Inferior parietal cortex (tissue), 1 donor: Measurements from ENCODE around the gene PCBP3.
"Not testable (repeated sequence)": the region's sequence is repeated elsewhere in the genome, so short reads cannot be mapped to it uniquely, and the experiment has no call there.

ENCODE experiments used
- DNase-seq: peaks from one replicate; pipeline ENCODE4 v3.0.0-alpha.2; 2016; ENCODE audit errors: extremely low spot score

The PCBP3 gene

GRCh38 chr21:45945868-45946210 lies 302.3 kb downstream of the PCBP3 start:
- DNase-seq, result no peak

- no peak for DNase-seq
These were observed 303.8 kb downstream of the PCBP3 start for GRCh38 chr21:45947296-45947695.

- DNase-seq, result no peak
These were observed 304.3 kb downstream of the PCBP3 start for GRCh38 chr21:45947716-45948255.

- no peak for DNase-seq
These were observed 305.1 kb downstream of the PCBP3 start for GRCh38 chr21:45948576-45949141.

- DNase-seq, result no peak
These were observed 306.6 kb downstream of the PCBP3 start for GRCh38 chr21:45949928-45950739.

- DNase-seq, result no peak
These were observed 307.4 kb downstream of the PCBP3 start for GRCh38 chr21:45950740-45951515.

- no peak for DNase-seq
These were observed 308.2 kb downstream of the PCBP3 start for GRCh38 chr21:45951676-45952075.

- DNase-seq, result not testable (repeated sequence)
These were observed 309.0 kb downstream of the PCBP3 start for GRCh38 chr21:45952527-45952926.

GRCh38 chr21:45952974-45953373 lies 309.4 kb downstream of the PCBP3 start:
- no peak for DNase-seq

- no peak for DNase-seq
These were observed 310.7 kb downstream of the PCBP3 start for GRCh38 chr21:45954261-45954660.

GRCh38 chr21:45954921-45955320 lies 311.4 kb downstream of the PCBP3 start:
- no peak for DNase-seq

- DNase-seq, result no peak
These were observed 314.0 kb downstream of the PCBP3 start for GRCh38 chr21:45957551-45957950.

- no peak for DNase-seq
These were observed 314.6 kb downstream of the PCBP3 start for GRCh38 chr21:45957981-45958600.

GRCh38 chr21:45959182-45959581 lies 315.7 kb downstream of the PCBP3 start:
- DNase-seq, result no peak

- DNase-seq, result no peak
These were observed 316.4 kb downstream of the PCBP3 start for GRCh38 chr21:45959779-45960390.

GRCh38 chr21:45961408-45961807 lies 317.9 kb downstream of the PCBP3 start:
- DNase-seq, result not testable (repeated sequence)

GRCh38 chr21:45962531-45963231 lies 319.2 kb downstream of the PCBP3 start:
- no peak for DNase-seq

- DNase-seq, result no peak
These were observed 319.7 kb downstream of the PCBP3 start for GRCh38 chr21:45963232-45963570.

GRCh38 chr21:45964649-45965048 lies 321.1 kb downstream of the PCBP3 start:
- DNase-seq, result no peak

- DNase-seq, result no peak
These were observed 321.7 kb downstream of the PCBP3 start for GRCh38 chr21:45965084-45965809.
